ENCODE measurements around the gene MRPL18.
A peak's percentile ranks its signal among the peaks of the same experiment; 100 is the strongest.
"Not testable (repeated sequence)": the region's sequence is repeated elsewhere in the genome, so short reads cannot be mapped to it uniquely, and the experiment has no call there.

Gene MRPL18

GRCh38 chr6:159790149-159790955 lies at the start of gene MRPL18:
MRPL18 (plus strand) TSS chr6:159790467; CDS start chr6:159790588, 121 bp downstream.
- peak; percentile 100 for DNase-seq

- no peak for DNase-seq
Measured at GRCh38 chr6:159742165-159742564, 48.1 kb upstream of the MRPL18 start.

DNA sequence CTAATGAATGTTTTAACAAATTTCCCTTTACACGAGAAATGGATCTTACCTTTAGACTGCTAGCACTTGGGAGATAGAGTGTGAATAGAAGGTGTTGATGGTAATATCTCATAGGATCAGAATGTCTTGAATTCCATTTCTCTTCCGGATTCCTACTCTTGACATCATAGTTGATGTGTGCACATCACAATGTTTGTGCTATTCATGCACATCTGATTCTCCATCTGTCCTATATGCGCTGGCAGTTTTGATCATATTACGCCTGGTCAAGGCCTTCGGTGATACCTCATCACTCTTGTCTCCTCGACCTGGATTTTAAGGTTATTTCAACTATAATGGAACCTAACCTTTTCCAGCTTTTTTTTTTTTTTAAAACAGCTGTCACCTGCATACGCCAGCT lies 45.2 kb upstream of the MRPL18 start:
- no peak for DNase-seq

DNA sequence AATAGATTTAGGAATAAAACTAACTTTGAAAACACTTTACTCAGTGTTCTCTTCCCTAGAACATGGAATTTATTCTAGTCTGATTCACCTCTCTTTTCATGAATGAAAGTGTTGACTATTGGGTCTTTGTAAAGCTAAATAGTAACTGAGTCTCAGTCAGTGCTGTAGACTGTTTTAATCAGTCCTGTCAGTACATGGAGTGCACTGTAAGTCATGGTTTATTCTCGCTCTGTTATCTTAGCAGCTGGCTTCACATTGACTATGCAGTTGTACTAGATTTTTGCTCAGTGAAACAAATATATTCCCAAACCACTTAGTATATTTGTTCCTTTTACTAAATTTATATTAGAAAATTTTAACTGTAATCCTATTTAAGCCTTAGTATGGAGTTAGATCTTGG lies 43.5 kb upstream of the MRPL18 start:
- DNase-seq = no peak

DNA sequence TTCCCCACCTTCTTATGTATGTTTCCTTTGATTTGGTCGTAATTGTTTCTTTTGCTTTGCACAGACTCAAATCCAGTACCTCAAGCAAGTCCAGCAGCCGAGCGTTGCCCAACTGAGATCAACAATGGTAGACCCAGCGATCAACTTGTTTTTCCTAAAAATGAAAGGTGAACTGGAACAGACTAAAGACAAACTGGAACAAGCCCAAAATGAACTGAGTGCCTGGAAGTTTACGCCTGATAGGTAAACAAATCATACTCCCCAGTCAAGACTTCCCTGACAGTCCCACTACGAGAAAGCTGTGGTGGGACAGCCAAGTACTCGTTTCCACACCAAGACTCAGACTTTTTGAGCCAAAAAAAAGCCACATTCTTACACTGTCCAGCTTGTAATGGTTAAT lies 42.1 kb upstream of the MRPL18 start:
- DNase-seq = not testable (repeated sequence)

GRCh38 chr6:159751448-159751847 lies 38.8 kb upstream of the MRPL18 start:
- DNase-seq = no peak

DNA sequence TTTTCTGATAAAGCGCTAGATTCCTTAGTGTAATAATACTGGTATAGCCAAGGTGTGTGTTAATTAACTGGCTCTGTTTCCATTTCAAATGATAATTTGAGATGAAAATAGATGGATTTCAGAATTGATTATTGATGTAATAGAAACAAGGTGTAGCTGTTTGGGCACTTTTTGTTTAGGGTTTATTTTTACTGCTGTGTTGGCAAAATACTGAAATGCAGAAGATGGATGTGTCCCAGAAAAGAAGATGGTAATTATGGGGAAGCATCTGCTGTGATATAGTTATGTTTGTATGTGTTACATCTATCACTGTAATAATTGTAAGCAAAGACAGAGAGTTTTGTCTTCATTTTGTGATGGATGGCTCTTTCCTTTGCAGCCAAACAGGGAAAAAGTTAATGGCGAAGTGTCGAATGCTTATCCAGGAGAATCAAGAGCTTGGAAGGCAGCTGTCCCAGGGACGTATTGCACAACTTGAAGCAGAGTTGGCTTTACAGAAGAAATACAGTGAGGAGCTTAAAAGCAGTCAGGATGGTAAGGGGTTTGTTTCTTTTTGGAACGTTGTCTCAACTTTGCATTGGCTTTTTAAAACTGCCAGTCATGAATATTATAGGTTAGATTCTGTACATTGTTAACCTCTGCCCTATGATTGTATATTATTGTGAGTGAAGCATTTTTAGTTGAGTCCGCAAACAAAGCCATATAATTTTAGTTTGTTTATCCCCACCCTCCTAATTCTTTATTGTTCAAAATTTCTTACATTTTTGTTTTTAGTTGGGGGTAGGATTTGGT lies 37.0 kb upstream of the MRPL18 start:
- DNase-seq = no peak

DNA sequence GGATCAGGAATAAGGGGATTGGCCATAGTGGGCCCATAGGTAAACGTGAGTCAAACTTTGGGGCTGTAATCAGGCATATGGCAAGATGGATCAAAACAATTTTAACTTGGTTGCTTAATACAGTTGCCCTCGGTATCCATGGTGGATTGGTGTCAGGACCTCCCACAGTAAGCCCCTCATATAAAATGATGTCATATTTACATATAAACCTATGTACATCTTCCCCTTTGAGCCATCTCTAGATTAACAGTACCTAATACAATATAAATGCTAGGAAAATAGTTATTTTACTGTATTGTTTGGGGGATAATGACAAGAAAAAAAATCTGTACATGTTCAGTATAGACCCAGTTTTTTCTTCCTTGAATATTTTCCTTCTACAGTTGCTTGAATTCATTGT lies 35.9 kb upstream of the MRPL18 start:
- no peak for DNase-seq

DNA sequence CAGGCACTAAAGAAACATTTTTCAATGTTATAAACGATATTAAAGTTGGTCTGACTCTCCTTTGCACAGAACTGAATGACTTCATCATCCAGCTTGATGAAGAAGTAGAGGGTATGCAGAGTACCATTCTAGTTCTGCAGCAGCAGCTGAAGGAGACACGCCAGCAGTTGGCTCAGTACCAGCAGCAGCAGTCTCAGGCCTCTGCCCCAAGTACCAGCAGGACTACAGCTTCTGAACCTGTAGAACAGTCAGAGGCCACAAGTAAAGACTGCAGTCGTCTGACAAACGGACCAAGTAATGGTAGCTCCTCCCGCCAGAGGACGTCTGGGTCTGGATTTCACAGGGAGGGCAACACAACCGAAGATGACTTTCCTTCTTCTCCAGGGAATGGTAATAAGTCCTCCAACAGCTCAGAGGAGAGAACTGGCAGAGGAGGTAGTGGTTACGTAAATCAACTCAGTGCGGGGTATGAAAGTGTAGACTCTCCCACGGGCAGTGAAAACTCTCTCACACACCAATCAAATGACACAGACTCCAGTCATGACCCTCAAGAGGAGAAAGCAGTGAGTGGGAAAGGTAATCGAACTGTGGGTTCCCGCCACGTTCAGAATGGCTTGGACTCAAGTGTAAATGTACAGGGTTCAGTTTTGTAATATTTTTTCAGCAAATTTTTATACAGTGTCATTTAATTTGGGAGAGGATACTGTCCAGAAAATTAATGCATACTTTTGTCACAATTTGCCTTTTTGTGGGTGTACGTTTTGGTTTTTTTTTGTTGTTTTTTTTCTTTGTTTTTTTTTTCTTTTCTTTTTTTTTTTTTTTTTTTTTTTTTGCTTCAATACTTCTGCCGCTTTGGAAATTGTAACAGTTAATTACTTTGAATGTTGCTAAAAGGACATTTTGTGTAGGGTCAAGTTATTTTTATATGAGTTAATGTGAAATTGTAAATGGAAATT lies 35.0 kb upstream of the MRPL18 start:
- DNase-seq = no peak

- no peak for DNase-seq
Measured at GRCh38 chr6:159756508-159756907, 33.8 kb upstream of the MRPL18 start.

DNA sequence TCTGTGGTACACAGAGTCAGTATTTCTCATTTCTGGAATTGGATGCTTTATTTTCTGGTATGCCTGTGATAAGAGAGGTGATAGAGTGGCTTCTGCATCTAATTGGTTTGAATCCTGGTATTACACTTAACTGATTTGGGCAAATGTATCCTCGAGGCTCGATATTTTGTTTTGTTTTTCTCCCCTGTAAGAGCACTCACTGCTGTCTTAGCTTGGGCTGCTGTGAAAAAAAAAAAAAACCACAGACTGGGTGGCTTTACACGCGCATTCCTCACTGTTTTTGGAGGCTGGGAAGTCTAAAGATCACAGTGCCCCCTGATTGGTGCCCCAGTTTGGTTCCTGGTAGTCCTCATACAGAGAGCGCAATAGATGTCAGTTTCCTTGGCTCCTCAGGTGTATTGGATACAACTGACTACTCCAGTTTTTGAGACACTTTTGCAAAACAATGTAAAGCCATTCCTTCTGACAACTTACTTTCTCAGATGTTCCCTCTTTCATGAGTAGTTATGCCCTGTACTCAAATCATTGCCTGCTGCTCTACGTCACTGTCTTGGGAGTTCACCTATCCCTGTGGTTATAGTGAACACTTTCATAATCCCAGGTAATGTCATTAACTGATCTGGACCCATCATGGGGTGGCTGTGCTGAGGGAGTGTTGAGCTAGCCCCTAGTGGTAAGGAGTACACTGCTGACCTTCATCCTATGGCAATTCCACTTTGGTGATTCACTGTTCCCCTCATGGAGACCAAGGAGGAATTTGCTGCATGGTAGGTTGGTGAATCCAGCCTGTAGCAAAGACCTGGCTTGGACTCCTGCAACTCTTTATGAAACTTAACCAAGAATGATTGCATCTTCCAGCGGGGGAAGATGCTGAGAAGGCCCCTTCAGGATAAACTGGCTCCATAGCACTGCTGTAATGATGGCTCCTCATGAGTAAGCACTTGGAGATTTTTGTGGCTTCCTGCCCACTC lies 32.0 kb upstream of the MRPL18 start:
- DNase-seq = no peak

DNA sequence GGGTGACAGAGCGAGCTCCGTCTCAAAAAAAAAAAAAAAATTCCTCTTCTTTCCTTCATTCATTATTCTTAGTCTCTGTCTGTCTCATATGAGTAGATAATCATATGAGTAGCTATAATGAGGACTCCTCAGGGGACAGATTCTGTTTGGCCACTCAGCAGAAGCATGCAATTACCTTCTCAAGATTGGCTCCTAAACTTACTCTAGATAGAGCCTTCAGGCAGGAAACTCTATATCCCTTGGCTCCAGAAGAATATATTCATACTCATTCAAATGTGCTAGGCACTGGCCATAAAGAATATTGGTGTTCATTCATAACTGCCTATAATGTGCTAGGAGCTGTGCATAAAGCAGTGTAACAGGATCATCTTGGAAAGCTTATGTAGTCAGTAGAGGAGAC lies 30.6 kb upstream of the MRPL18 start:
- no peak for DNase-seq

GRCh38 chr6:159760602-159761057 lies 29.6 kb upstream of the MRPL18 start:
- DNase-seq = no peak

GRCh38 chr6:159761129-159761872 lies 29.0 kb upstream of the MRPL18 start:
- DNase-seq = no peak

DNA sequence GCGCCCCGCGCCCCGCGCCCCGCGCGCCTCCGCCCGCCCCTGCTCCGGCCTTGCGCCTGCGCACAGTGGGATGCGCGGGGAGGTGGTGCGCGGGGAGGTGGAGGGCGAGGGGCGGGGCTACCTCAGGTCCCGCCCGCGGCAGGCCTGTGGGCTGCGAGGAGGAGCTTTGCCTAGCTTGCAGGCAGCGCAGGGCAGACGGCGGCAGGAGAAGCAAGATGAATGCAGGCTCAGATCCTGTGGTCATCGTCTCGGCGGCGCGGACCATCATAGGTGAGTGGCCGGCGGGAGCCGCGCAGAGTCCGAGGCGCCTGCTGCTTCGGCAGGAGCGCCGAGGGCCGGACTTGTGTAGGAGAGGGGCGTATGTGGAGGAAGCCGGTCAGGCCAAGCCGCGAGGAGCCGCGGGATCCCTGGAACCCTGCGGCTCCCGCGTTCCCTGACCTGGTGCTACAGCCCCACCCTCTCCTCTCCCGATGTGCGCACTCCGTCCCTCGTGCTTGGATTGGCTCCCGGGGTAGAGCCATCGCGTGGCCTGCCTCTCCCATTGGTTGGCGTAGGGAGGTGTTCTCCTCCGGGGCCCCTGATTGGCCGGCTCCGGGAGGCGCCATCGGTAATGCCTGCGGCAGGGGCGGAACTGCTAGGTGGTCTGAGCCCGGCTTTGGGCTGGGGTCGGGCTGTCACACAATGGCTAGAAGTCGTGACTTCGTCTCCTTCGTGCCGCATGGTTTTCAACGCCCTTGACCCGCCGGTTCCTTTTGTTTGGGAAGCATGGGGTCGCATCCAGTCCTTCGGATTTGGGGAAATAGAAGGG lies 28.2 kb upstream of the MRPL18 start, which contains the start of gene ACAT2:
Gene ACAT2 (plus strand): TSS at position 173 of the 808 bp plus-strand sequence. CDS start 43 bp downstream, at position 216.
- DNase-seq = peak; percentile 99

- DNase-seq = no peak
Measured at GRCh38 chr6:159762681-159763293, 27.5 kb upstream of the MRPL18 start.

- no peak for DNase-seq
Measured at GRCh38 chr6:159766906-159767305, 23.4 kb upstream of the MRPL18 start.

- DNase-seq = no peak
Measured at GRCh38 chr6:159769470-159769869, 20.8 kb upstream of the MRPL18 start.

DNA sequence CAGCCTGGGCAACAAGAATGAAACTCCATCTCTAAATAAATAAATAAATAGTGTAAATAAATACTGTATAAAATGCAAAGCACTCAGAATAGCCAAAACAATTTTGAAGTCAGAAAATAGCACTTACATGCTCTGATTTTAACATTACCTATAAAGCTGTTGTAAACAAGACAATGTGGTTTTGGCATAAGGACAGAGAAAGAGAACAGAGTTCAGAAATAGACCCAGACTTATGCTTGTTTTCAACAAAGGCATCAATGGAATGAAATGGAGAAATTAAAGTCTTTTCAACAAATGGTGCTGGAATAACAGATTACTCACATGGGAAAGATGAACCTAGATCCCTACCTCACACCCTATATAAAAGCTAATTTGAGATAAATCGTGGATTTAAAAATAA lies 18.1 kb upstream of the MRPL18 start:
- no peak for DNase-seq
